GM18909 (cell line): Measurements from ENCODE around the gene NBPF26.
"Not testable (repeated sequence)": the region's sequence is repeated elsewhere in the genome, so short reads cannot be mapped to it uniquely, and the experiment has no call there.

ENCODE experiments used
- ATAC-seq: cut with Tn5 transposase; IDR thresholded peaks from one replicate; pipeline ENCODE4 v1.9.1; 2021; ENCODE audit warnings: mild to moderate bottlenecking; ENCODE audit not compliant: unreplicated experiment, poor library complexity

The NBPF26 gene

DNA sequence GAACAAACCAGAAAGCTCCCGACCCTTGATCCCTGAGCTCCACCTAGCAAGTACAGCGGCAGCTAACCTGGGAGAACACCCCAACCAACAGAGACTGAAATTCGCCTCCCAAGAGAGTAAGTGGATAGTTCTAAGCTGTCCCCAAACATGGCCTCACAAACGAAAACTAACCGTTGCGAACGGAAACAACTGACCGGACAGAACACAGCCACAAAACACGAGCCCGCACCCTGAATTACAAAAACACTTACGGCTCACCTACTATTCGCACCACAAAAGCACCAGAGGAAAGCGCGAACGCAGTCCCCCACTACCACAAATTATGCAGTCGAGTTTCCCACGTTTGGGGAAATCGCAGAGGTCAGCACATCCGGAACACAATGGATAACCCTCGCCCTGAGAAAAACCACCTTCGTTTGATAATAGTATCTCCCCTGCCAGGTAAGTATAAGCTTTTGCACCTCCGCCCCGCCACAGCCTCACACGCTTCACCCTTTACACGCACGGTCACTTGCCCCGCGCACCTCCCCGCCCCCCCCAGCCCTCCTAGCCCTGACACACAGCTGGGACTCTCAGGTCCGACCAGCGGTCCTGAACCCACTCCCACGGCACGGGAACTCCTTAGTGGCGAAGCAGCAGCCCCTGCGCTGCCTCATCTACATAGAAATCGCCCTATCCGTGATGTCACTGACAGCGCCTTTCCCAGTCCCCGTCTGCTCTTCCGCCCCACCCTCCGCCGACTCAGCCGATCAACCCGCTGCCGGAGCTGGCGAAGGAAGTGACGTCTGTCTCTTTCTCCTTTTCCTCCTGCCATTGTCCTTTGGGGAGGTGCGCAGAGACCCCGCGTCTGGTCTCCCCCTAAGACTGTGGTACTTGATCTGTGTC is 127.0 kb downstream of the NBPF26 start:
- not testable (repeated sequence) for ATAC-seq

DNA sequence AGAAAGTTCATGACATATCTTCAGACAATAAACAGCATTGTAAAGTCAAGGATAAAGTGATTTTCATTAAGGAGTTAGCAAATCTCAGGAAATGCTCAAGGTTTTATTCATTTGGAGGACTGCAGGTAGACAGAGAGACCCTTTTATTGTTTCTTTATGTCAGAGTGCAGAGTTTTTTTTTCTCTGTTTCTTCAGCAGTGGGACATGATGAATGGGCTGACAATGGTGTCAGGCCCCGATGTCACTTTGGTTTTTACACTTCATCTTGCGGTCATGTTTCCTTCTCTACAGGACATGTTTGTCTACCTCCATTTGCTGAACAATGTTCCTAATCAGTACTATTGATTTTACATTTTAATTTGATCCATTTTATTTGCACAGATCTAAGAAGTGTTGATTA is 134.4 kb downstream of the NBPF26 start:
- ATAC-seq = not testable (repeated sequence)

DNA sequence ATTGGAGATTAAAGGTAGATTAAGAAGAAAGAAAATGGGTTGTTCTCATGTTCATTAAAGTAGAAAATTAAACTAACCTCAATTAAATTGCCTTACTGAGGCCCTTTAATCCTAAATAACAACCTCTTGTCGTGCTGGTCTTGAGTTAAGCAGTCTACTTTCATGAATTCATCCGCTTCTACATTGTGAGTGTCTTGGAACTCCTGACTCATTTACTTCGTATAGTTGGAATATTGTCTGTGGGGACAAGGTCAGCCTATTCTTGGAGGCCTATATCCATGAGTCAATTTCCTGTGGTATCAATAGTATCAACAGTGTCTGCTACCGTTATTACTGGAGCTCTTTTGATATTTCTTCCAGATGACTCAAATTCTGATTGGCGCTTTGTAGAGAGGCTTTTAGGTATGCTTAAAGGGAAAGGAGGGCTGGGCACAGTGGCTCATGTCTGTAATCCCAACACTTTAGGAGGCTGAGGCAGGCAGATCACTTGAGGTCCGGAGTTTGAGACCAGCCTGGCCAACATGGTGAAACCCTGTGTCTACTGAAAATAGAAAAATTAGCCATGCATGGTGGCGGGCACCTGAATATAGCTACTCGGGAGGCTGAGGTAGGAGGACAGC is 136.0 kb downstream of the NBPF26 start:
- ATAC-seq = not testable (repeated sequence)

DNA sequence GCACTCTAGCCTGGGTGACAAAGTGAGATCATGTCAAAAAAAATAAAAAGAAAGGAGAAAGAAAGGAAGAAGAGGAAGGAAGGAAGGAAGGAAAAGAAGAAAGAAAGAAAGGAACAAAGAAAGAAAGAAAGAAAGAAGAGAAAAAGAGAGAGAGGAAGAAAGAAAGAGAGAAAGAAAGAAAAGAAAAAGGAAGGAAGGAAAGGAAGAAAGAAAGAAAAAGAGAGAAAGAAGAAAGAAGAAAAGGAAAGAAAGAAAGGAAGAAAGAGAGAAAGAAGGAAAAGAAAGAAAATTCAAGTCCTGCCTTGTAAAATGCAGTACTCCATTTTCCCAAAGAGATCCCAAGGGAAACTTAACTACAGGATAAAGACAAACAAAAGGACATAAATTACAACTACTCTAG is 154.5 kb downstream of the NBPF26 start:
- ATAC-seq = not testable (repeated sequence)

DNA sequence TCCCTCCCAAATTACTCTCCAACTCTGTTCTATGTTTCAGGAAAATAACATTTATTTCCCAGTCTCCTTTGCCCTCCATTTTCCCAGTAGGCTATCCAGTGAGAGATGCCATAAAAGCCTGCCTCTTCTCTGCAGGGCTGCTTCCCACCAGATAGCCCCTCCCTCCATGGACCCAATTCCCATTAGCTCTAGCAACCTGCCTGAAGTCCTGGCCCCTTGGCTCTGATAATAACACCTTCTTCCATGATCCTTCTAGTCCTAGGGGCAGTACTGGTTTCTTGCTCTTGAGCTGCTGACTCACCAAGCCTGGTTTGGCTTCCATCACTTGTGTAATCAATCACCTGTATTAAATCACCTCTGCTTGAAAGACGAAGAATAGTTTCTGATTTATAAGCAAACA is 156.3 kb downstream of the NBPF26 start:
- not testable (repeated sequence) for ATAC-seq

DNA sequence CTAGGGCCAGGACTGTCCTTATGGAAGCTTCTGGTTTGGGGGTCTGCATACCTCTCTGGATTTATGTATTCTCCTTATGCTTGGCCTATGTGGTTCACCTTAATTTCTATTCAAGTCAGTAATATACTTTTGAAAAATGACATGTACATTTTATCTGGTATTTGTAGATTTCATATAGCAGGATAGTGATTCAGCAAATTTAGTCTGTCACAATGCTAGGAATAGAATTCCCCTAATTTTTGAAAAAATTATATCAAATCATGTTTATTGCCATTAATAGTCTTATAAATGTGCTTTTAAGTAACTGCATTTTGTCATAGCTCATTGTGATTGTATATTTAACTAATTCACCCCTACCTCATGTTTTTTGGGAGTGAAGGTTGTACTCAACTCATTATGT is 158.2 kb downstream of the NBPF26 start:
- not testable (repeated sequence) for ATAC-seq
